ENCODE data around the gene SPATA24. TPM values are rescaled to one million over a fixed set of nuclear protein-coding genes. Genes with fewer than 3 reads are reported as not detected.

Gene SPATA24, protein sequence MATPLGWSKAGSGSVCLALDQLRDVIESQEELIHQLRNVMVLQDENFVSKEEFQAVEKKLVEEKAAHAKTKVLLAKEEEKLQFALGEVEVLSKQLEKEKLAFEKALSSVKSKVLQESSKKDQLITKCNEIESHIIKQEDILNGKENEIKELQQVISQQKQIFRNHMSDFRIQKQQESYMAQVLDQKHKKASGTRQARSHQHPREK
- total RNA-seq = 5.5 TPM

DNA sequence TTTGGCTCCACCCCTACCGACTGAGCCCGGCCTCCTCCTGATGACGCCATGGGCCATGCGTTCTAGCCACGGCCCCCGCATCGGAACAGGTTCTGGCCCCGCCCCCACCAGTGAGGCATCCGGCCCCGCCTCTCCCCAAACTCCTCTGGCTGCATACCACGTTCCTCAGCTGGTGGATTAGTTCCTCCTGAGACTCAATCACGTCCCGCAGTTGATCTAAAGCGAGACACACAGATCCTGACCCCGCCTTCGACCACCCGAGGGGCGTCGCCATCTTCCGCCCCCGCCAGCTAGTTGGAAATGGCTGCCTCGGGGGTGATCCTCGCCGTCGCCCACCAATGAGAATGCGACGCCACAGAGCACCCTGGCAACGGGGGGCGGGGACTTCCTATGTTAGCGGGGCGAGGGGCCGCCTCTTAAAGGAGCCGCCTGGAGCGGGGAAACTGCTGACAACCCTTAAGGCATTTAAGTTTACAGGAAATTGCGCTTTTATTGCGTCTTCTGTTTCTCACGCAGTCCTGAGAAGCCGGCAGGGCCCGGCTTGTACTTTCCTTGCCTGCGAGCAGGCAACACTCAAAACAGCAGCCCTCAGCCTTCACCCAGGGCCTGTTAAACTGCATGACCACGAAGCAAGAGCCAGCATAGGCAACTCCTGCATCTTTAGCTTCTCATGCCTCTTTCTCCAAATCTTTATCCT is at the start of gene SPATA24:
Gene SPATA24 (minus strand): TSS at position 303 of the 697 bp plus-strand sequence. CDS start 29 bp downstream, at position 274.

DNA sequence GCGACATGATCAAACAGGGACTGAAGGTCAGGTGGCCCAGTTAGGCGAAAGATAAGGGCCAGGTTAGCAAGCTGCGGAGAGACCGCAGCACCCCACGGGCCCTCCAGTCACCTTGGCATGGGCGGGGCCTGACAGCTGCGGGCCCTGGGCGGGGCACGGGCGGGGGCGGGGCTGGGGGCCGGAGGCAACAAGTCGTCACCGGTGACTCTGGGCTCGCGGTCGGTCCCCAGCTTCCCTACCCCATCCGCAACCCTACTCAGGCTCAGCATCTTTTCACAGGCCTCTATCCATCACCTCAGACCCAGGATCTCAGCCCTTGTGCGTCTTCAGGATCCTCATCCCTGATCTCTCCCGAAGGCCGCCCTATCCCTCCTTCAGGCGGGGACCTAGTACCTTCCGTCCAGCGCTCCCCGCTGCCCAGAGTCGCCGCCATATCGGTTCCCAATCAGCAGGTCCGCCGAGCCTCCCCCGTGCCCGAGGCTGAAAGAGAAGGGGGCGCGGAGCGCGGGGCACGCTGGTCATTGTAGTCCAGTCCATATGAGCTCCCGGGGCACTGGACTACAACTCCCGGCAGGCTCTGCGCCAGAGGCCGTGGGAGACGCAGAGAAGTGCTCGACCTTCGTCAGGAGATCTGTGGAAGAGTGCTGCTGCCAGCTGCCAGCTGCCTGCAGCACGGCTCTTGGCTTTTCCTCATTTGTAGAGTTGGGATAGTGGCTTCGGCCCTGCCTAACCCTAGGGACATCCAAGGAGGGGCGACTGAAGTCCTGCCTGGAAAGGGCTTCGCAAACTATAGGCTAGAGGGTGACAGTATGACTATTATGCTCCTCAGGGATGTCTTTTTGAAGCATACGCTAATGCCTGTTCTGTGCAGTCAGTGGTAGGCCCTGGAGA is 35.4 kb upstream of the SPATA24 start, which contains the start of gene DNAJC18:
Gene DNAJC18 (minus strand): TSS at position 513 of the 891 bp plus-strand sequence. CDS start 80 bp downstream, at position 433.

DNA sequence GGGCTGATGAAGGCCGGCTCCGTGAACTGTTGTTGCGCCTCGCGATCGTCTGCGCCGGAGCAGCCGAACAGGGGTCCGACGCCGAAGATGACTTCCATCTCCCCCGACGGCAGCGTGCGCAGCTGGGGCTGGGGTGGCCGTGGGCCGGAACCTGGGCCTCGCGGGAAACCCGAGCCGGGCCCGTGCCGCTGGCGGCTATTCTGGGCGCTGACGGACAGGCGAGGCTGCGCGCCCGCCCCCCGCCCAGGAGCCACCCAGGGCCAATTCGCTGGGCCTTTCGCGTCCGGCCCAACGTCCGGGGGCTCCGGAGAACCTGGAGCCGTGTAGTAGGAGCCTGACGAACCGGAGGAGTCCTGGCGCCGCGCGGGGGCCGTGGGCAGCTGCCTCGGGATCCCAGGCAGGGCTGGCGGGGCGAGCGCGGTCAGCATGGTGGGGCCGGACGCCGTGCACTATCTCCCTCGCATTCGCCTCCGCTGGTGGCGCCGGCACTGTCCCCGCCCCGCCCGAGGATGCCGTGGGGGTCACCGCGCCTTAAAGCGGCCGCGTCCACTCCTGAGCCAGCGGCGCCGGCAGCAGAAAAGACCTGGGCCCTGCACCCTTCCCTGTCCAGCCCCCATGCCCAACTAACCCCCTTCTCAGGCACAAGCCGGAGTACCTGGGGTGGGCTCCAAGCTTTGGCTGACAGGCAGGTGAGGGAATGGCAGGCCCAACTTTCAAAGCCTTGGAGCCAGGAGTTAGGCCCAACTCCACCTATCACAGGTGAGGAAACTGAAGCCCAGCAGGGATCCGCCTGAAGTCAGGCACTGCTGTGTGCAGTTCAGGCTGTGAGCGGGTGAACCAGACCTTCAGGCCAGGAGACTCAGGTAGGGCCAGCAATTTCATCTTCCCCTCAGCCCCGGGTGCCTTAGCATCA is 9.0 kb downstream of the SPATA24 start, which contains the start of gene PROB1:
Gene PROB1 (minus strand): TSS at position 451 of the 913 bp plus-strand sequence. CDS start 23 bp downstream, at position 428.

DNA sequence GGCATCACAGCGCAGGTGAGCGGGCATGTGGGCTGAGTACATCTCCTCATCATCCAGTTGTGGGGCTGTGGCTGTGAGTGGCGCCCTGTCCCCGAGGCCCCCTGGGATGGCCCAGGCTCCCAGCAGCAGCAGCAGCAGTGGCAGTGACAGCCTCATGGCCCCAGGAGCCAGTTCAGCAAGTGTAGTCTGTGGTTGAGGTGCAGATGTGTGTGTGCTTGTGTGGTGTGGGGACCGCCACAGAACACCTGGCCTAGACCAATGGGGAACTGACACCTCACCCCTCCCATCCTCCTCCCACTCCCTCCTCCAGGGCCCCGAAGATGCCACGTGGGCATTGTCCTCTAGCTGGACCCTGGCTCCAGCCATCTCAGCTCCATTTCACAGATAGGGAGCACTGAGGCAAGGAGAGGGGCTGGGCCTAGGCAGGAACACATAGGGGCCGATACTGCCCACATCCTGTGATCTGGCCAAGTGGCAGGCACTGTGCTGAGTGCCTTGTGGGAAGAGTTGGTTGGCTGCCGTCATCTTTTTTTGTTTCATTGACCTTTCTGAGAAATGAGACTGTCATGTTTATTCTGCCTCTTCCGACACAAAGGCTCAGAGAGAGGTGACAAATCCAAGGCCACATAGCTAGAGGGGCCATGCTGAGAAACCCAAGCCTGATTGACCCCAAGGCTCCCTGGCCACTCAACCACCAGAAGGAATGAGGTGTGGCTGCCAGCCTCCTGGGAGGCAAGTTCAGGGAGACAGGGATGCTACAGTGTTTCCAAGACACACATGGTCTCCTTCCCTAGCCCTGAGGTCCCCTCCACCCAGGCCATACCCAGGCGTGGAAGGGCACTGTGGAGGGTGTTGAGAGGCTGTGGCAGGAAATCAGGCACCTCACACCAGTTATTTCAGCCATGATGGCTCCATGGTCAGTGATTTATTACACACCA is 13.9 kb downstream of the SPATA24 start, which contains the start of gene MZB1:
Gene MZB1 (minus strand): TSS at position 213 of the 938 bp plus-strand sequence. CDS start 57 bp downstream, at position 156.

DNA sequence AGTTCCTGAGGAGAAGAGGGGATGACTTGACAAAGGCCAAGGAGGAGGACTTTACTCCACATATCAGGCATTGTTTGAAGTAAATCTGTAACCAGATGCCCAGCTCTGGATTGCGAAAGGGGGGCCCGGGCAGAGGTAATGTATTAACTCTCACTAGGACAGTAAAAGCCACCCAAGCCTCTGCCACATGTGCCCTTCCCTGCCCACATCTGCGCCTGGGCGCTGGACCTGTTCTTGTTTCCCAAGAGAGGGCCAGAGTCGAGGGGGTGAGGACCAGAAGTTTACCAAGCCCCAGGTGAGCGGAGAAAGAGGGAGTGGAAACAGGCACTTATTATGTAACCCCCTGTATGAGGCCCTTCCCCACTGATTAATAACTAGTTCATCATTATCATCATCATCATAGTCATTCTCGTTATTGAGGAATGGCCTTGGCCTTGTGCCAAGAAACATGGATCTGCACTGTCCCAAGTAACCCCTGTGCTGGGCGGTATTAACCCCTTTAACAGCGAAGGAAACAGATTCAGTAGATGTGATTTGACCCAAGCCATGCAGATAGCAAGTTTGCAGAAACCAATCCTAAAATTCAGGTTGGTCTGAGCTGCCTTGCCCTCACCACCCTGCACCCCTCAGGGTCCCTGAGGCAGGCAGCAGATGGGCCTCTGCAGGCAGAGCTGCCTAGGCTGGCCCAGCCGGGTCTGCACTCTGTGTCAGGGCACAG is 20.5 kb downstream of the SPATA24 start, which contains the start of gene SLC23A1:
Gene SLC23A1 (minus strand): TSS at position 23 of the 718 bp plus-strand sequence. CDS start 44 bp downstream, outside the sequence.

Small RNAs within 50 kb of the gene (small RNA-seq; reads per million reads assigned to genes)
- 0.19 reads per million for gene RNU5B-4P (ENCODE audit: low replicate concordance)

Other genes with a start within 250 kb of the SPATA24 start
- gene SIL1, start 205.7 kb downstream of the SPATA24 start, total RNA-seq = 36.1 TPM
- 334 TPM for gene MATR3, start 110.3 kb downstream of the SPATA24 start, total RNA-seq
- 68.5 TPM for gene PAIP2, start 62.2 kb downstream of the SPATA24 start, total RNA-seq
- gene SLC23A1, start 20.8 kb downstream of the SPATA24 start, total RNA-seq = 6.2 TPM
- gene MZB1, start 14.2 kb downstream of the SPATA24 start, total RNA-seq = 0.93 TPM
- gene PROB1, start 9.0 kb downstream of the SPATA24 start, total RNA-seq = 11.2 TPM
- 11.2 TPM for gene DNAJC18, start 35.4 kb upstream of the SPATA24 start, total RNA-seq
- 24.9 TPM for gene ECSCR, start 58.7 kb upstream of the SPATA24 start, total RNA-seq
- gene SMIM33, start 66.9 kb upstream of the SPATA24 start, total RNA-seq = not detected
- gene STING1, start 78.7 kb upstream of the SPATA24 start, total RNA-seq = 48.5 TPM
- 70.9 TPM for gene UBE2D2, start 157.2 kb upstream of the SPATA24 start, total RNA-seq
- gene CXXC5, start 244.3 kb upstream of the SPATA24 start, total RNA-seq = 196 TPM